HepG2 (cell line): Measurements from ENCODE around the gene CLDN15.

ENCODE experiments used
- ELF1 ChIP-seq: sonication (generic); formaldehyde crosslinking; IDR thresholded peaks from 2 replicates; pipeline ENCODE4 v1.4.0; 2020; ENCODE audit warnings: missing genetic modification reagents
- ZNF230 ChIP-seq: sonication (generic); formaldehyde crosslinking; IDR thresholded peaks from 2 replicates; pipeline ENCODE4 v1.4.0; 2020; ENCODE audit warnings: mild to moderate bottlenecking, missing genetic modification reagents

DNA sequence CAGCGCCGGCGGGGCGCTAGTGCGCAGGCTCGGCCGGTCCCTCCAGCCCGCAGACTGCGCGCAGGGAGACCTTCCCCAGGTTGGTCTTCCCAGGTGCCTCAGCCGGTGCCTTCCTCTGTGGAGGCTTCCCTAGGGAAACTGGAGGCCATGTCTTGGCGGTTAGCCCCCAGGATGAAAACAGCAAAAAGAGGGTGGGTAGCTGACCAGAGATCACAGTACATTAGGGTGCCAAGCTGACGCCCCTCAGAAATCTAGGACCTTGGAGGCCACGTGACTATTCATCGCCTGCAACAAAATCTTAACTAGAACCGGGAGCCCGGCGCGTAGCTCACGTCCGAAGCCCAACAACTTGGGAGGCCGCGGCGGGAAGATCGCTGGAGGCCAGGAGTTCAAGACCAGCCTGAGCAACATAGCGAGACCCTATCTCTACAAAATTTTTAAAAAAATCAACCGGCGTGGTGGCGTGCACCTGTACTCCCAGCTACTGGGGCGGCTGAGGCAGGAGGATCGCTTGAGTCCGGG, 7.6 kb upstream of the CLDN15 start:
- TF ChIP-seq ELF1 (CRISPR knock-in tag) (no peak), ZNF230 (CRISPR knock-in tag) (no peak)
